HepG2 (cell line): ENCODE results near the gene NTPCR. TPM values are rescaled to one million over a fixed set of nuclear protein-coding genes. Genes with fewer than 3 reads are reported as not detected.

Experiments
- ATAC-seq: fragments of 200-7000 bp; cut with Tn5 transposase; 3 replicates; pipeline ENCODE4 v1.9.1; 2020; ENCODE audit warnings: mild to moderate bottlenecking, moderate library complexity
- BruUV-seq: library from RNA; stranded (reverse); fragments of 400-500 nt; replicated peaks from 2 replicates; lab custom pipeline; 2021; lab: Mats Ljungman, UMichigan
- CTCF ChIA-PET: fragments of 300-600 bp; formaldehyde crosslinking; extraction: SDS; loops from one replicate; lab custom pipeline; 2021; ENCODE audit warnings: low total read pairs, inconsistent platforms, low intra/inter-chr PET ratio; lab: Yijun Ruan, JAX
- POLR2A ChIA-PET: fragments of 350-600 bp; sonication (Branson Sonifier 250); formaldehyde crosslinking; loops from one replicate; lab custom pipeline; 2020; ENCODE audit warnings: antibody characterized with exemption, inconsistent platforms; lab: Yijun Ruan, JAX
- DNase-seq: peaks from one replicate; pipeline ENCODE4 v3.0.0-alpha.2; 2015; ENCODE audit warnings: low spot score
- FAIRE-seq: peaks from 3 replicates; lab custom pipeline; 2011; peaks lifted over from hg19 to GRCh38; lab: Jason Lieb, UNC
- H2AFZ ChIP-seq: one replicate; pipeline ENCODE4 v1.6.1; 2011; ENCODE audit warnings: low read length, inconsistent platforms
- H3K27ac ChIP-seq: fragments of 300-600 bp; 3 replicates; pipeline ENCODE4 v1.8.0; 2011; ENCODE audit warnings: mixed run types, mild to moderate bottlenecking, mixed read lengths, low read length, inconsistent platforms; ENCODE audit not compliant: insufficient read depth; ENCODE audit errors: extremely low read length
- H3K27me3 ChIP-seq, 2 experiments: fragments of 200-600 bp in 1 of 2; 2 replicates in 1 of 2; 3 replicates in 1 of 2; pipeline versions ENCODE4 v1.6.0 to v1.8.0; 2011; ENCODE audit warnings: low read length in 2 of 2, mild to moderate bottlenecking in 2 of 2, moderate library complexity in 2 of 2, inconsistent platforms in 1 of 2; ENCODE audit not compliant: insufficient read depth in 2 of 2, control insufficient read depth in 1 of 2
- H3K36me3 ChIP-seq, 2 experiments: fragments of 200-600 bp in 1 of 2; replicated peaks in 1 of 2; 2 replicates in 1 of 2; 3 replicates in 1 of 2; pipeline versions ENCODE4 v1.5.1 to v1.8.0; 2011; ENCODE audit warnings: low read length in 2 of 2, inconsistent platforms in 1 of 2; ENCODE audit not compliant: insufficient read depth in 2 of 2, control insufficient read depth in 1 of 2
- H3K4me1 ChIP-seq: 2 replicates; pipeline ENCODE4 v1.5.1; 2012; ENCODE audit warnings: low read length, inconsistent platforms; ENCODE audit not compliant: insufficient read depth
- H3K4me2 ChIP-seq: 2 replicates; pipeline ENCODE4 v1.6.0; 2011; ENCODE audit warnings: low read depth, low read length, inconsistent platforms
- H3K4me3 ChIP-seq, 3 experiments: fragments of 200-600 bp in 1 of 3; sonication (generic), shearing (Covaris generic) in 1 of 3; replicated peaks in 1 of 3; 2 replicates each; pipeline ENCODE4 v1.5.1; 2011 to 2016; ENCODE audit warnings: low read length in 3 of 3, inconsistent platforms in 2 of 3, low read depth in 2 of 3, mild to moderate bottlenecking in 2 of 3, control low read depth in 1 of 3, mixed read lengths in 1 of 3; ENCODE audit not compliant: insufficient read depth in 1 of 3
- H3K79me2 ChIP-seq: one replicate; pipeline ENCODE4 v1.6.1; 2011; ENCODE audit warnings: low read length, inconsistent platforms; ENCODE audit not compliant: insufficient read depth
- H3K9ac ChIP-seq: 2 replicates; pipeline ENCODE4 v1.6.0; 2011; ENCODE audit warnings: mild to moderate bottlenecking, low read depth, low read length, inconsistent platforms; ENCODE audit not compliant: insufficient read depth
- H3K9me3 ChIP-seq: 2 replicates; pipeline ENCODE4 v1.5.1; 2012; ENCODE audit warnings: mild to moderate bottlenecking, low read length
- H4K20me1 ChIP-seq: 2 replicates; pipeline ENCODE4 v1.6.0; 2011; ENCODE audit warnings: inconsistent platforms, mild to moderate bottlenecking, low read length, moderate library complexity; ENCODE audit not compliant: insufficient read depth
- ARID5B ChIP-seq: IDR thresholded peaks from 2 replicates; pipeline ENCODE4 v1.4.0; 2020; ENCODE audit warnings: mild to moderate bottlenecking, missing genetic modification reagents
- CC2D1A ChIP-seq: sonication (generic); formaldehyde crosslinking; IDR thresholded peaks from 2 replicates; pipeline ENCODE4 v1.8.1; 2023; ENCODE audit warnings: mild to moderate bottlenecking, missing genetic modification reagents
- ETV5 ChIP-seq: IDR thresholded peaks from 2 replicates; pipeline ENCODE4 v1.6.1; 2018; ENCODE audit warnings: missing biosample characterization, missing genetic modification reagents, inconsistent platforms, borderline replicate concordance
- HNRNPL ChIP-seq: fragments of 200-400 bp; formaldehyde crosslinking; IDR thresholded peaks from 2 replicates; pipeline ENCODE4 v1.6.1; 2017; ENCODE audit warnings: mild to moderate bottlenecking, low read depth, low read length
- MLX ChIP-seq: IDR thresholded peaks from 2 replicates; pipeline ENCODE4 v1.6.1; 2016
- PRDM4 ChIP-seq: sonication (generic); formaldehyde crosslinking; IDR thresholded peaks from 2 replicates; pipeline ENCODE4 v1.9.0; 2021; ENCODE audit warnings: missing genetic modification reagents, borderline replicate concordance
- RFX1 ChIP-seq: fragments of 450-650 bp; IDR thresholded peaks from 2 replicates; pipeline ENCODE4 v1.6.1; 2017
- SMAD1 ChIP-seq: sonication (generic); formaldehyde crosslinking; IDR thresholded peaks from 2 replicates; pipeline ENCODE4 v1.4.0; 2020; ENCODE audit warnings: missing genetic modification reagents, low read depth, mild to moderate bottlenecking, borderline replicate concordance
- ZBED4 ChIP-seq: sonication (generic); formaldehyde crosslinking; IDR thresholded peaks from 2 replicates; pipeline ENCODE4 v1.4.0; 2020; ENCODE audit warnings: missing genetic modification reagents, borderline replicate concordance
- ZNF740 ChIP-seq: sonication (generic); formaldehyde crosslinking; IDR thresholded peaks from 2 replicates; pipeline ENCODE4 v1.4.0; 2020; ENCODE audit warnings: missing genetic modification reagents
- WGBS: methylation state at CpG from one replicate; pipeline ENCODE4 v1.1.6; 2017; ENCODE audit warnings: low lambda C conversion rate; 5-methylcytosine and 5-hydroxymethylcytosine counted together
- in situ Hi-C: cut with HindIII; loops from 2 replicates; pipeline ENCODE4 v1.10.0; 2017; ENCODE audit warnings: low pct_unique_long_range_greater_than_20kb; ENCODE audit not compliant: extremely low pct_ligation_motif_present
- intact Hi-C: fragments of 100-400 bp; cut with micrococcal nuclease; formaldehyde crosslinking; loops from one replicate; pipeline ENCODE4 v1.10.0; 2022; ENCODE audit not compliant: unreplicated experiment
- polyA plus RNA-seq, 8 experiments: library from polyadenylated mRNA; depleted of rRNA in 3 of 8; stranded (reverse) in 7 of 8; unstranded in 1 of 8; fragments of >200 nt; fragmentation: Illumina TruSeq in 4 of 8; extraction: Trizol in 4 of 8; gene quantifications; 2 replicates each; pipeline versions ENCODE4 v1.2.1 to v1.2.3, GENCODE V29; 2011 to 2016; ENCODE audit warnings: low read depth in 4 of 8, missing spikeins in 1 of 8, mixed read lengths in 1 of 8; ENCODE audit not compliant: insufficient read depth in 1 of 8
- total RNA-seq, 5 experiments: library from RNA; depleted of rRNA; stranded (reverse); fragments of >200 nt; fragmentation: Illumina TruSeq; extraction: Trizol; gene quantifications; 2 replicates each; pipeline ENCODE4 v1.2.3, GENCODE V29; 2016; ENCODE audit warnings: low read depth in 1 of 5

Gene NTPCR
- total and polyA plus RNA-seq, 2 of the 13 experiments (the other 11 are each of a cell fraction or from before 2014, with no cell fraction given), result 11.7 to 47.0 TPM

- Histone ChIP-seq H3K27me3 (no peaks in the 10 kb centered on the region), H3K4me3 (no peak overlapping the region), H3K9me3 (peaks cover 15% of the 10 kb centered on the region; the same call in 1 of the 2 replicates), H2AFZ (no peak overlapping the region), H3K4me2 (no peak overlapping the region), H3K27ac (no peak overlapping the region), H3K36me3 (peaks cover 14 to 69% of the 10 kb centered on the region in 2 experiments), H3K9ac (no peak overlapping the region), H3K4me1 (no peaks in the 10 kb centered on the region), H3K79me2 (no peaks in the 10 kb centered on the region), H4K20me1 (no peaks in the 10 kb centered on the region)
- TF ChIP-seq ZNF740 (CRISPR knock-in tag) (no peak), ETV5 (CRISPR knock-in tag) (no peak), PRDM4 (CRISPR knock-in tag) (no peak), ARID5B (CRISPR knock-in tag) (no peak), HNRNPL (no peak), RFX1 (no peak), ZBED4 (CRISPR knock-in tag) (no peak), CC2D1A (CRISPR knock-in tag) (no peak), SMAD1 (CRISPR knock-in tag) (no peak), MLX (no peak)
- ATAC-seq (no peak), FAIRE-seq (no peak), DNase-seq (no peak)
- WGBS, result 100% methylated on average over 3 of the region's 3 CpGs
- no TSS peak for BruUV-seq
- CTCF ChIA-PET, result no interaction called here
- in situ Hi-C loops, result loop anchor here (25.0 kb wide), 1 partner anchor 1107 kb away; no protein-coding TSS in a partner anchor
- intact Hi-C loops, result no loop called here
- POLR2A ChIA-PET, result no interaction called here
Observed at GRCh38 chr1:232968965-232969364, 18.6 kb downstream of the NTPCR start.
